Testis (tissue), 2 donors: ENCODE measurements around the gene PHF3.

Source experiments
- POLR2A ChIP-seq: fragments of 450-650 bp; IDR thresholded peaks from one replicate; pipeline ENCODE4 v1.6.1; 2017; ENCODE audit warnings: antibody characterized with exemption, mild to moderate bottlenecking, moderate library complexity
- TF ChIP-seq, protein P1 (sequence below), 3 experiments: fragments of 450-650 bp in 2 of 3; fragments of 200-600 bp in 1 of 3; sonication (generic) in 1 of 3; IDR thresholded peaks; one replicate each; pipeline ENCODE4 v1.5.1; 2016 to 2019; ENCODE audit warnings: antibody characterized with exemption in 3 of 3, mild to moderate bottlenecking in 2 of 3, moderate library complexity in 1 of 3

DNA sequence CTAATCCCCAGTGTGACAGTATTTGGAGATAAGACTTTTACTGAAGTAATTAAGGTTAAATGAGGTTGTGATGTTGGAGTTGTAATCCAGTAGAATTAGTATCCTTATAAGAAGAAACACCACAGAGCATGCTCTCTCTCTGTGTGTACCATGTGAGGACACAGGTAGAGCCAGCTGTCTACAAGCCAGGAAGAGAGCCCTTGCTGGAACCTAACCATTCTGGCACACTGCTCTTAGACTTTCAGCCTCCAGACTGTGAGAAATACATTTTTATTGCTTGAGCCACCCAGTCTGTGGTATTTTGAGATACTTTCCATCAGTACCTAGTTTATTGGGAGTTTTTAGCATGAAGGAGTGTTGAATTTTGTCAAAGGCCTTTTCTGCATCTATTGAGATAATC is 110.2 kb downstream of the PHF3 start:
- TF ChIP-seq, protein P1, sequence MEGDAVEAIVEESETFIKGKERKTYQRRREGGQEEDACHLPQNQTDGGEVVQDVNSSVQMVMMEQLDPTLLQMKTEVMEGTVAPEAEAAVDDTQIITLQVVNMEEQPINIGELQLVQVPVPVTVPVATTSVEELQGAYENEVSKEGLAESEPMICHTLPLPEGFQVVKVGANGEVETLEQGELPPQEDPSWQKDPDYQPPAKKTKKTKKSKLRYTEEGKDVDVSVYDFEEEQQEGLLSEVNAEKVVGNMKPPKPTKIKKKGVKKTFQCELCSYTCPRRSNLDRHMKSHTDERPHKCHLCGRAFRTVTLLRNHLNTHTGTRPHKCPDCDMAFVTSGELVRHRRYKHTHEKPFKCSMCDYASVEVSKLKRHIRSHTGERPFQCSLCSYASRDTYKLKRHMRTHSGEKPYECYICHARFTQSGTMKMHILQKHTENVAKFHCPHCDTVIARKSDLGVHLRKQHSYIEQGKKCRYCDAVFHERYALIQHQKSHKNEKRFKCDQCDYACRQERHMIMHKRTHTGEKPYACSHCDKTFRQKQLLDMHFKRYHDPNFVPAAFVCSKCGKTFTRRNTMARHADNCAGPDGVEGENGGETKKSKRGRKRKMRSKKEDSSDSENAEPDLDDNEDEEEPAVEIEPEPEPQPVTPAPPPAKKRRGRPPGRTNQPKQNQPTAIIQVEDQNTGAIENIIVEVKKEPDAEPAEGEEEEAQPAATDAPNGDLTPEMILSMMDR (IDR thresholded peaks at IDR 0.05): no peak
- no peak for TF ChIP-seq POLR2A
